C4-2B (cell line): ENCODE results near the gene SPO11.

Source experiments
- H3K27ac ChIP-seq: fragments of 450-650 bp; 2 replicates; pipeline ENCODE4 v1.5.1; 2017
- CTCF ChIP-seq: fragments of 450-650 bp; conservative IDR thresholded peaks from 2 replicates; pipeline ENCODE4 v1.5.1; 2017; ENCODE audit warnings: mild to moderate bottlenecking
- ZFX ChIP-seq: fragments of 450-650 bp; IDR thresholded peaks from 2 replicates; pipeline ENCODE4 v1.6.1; 2017

SPO11 gene

DNA sequence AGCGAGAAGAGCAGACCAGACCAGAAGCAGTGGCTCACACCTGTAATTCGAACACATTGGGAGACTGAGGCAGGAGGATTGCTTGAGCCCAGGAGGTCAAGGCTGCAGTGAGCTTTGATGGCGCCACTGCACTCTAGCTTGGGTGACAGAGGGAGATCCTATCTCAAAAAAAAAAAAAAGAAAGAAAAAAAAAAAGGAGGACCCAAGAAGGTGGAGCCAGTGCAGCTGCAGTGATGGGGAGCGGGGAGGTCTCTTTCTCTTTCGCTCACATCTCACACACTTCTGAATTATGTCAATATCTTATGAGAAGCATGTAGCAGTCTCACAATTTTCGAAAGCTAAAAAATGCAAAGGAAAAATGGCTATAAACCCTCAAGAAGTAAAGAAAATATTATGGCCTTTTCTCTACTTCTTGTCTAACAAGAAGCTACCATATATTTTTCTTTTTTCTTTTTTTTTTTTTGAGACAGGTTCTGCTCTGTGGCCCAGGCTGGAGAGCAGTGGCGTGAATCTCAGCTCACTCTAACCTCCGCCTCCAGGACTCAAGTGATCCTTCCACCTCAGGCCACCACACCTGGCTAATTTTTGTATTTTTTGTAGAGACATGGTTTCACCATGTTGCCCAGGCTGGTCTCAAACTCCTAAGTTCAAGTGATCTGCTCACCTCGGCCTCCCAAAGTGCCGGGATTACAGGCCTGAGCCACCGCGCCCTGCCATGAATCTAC, 3.8 kb upstream of the SPO11 start:
- no peak for TF ChIP-seq CTCF
- no peak overlapping the region for H3K27ac ChIP-seq

DNA sequence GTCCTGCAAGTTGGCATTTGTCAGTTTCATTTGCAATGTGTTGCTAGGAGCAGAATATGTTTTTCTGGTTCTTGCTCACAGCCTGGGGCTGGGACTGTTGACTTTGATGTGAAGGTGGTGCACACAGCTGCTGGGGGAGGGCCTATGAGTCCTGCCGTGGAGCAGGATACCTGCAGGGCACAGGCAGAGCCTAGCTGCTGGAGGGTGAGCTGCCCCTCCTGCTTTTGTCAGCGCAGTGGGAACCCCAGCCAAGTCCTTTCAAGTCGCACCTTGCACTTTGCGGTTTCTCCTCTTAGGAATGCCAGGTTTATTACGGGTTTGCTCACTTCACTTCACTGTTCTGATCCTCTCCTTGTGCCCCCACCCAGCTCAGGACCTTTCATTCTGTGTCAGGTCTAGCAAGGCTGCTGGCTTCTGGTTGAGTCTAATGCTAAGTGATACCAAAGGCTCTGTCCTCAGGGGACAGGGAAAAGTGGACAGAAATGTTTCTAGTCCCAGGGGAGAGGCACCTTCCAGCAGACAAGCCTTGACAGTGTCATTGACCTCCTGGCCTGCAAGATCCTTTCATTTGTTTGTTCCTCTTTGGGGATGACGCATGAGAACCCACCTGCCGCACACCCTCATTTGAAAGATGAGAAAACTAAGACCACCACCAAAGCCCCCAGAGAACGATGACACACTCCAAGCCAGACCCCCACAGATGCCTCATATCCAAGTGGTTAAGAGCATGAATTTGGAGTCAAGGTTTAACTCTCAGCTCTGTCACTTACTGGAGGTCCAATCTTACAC, 2.7 kb upstream of the SPO11 start:
- no peak overlapping the region for H3K27ac ChIP-seq
- TF ChIP-seq CTCF (no peak), ZFX (no peak)

GRCh38 chr20:57327820-57328219, 1.8 kb upstream of the SPO11 start:
- TF ChIP-seq CTCF (no peak), ZFX (no peak)
- H3K27ac ChIP-seq, result no peak overlapping the region

GRCh38 chr20:57330998-57331397, 1.4 kb downstream of the SPO11 start:
- no peak for TF ChIP-seq CTCF
- no peak for TF ChIP-seq ZFX

GRCh38 chr20:57332105-57333089, 2.8 kb downstream of the SPO11 start:
- TF ChIP-seq ZFX, result no peak
- TF ChIP-seq CTCF, result peak; percentile 71
- H3K27ac ChIP-seq, result no peak overlapping the region

More at GRCh38 chr20:57330998-57331397, 1.4 kb downstream of the SPO11 start:
- no peak overlapping the region for H3K27ac ChIP-seq

GRCh38 chr20:57335392-57335791, 5.8 kb downstream of the SPO11 start:
- TF ChIP-seq ZFX (no peak), CTCF (peak; percentile 19)
- H3K27ac ChIP-seq, result no peak overlapping the region
